Thoracic aorta (tissue), 2 donors: Measurements from ENCODE around the gene C17orf67. TPM values are rescaled to one million over a fixed set of nuclear protein-coding genes. Genes with fewer than 3 reads are reported as not detected.

Source experiments
- ATAC-seq: fragments of 150-250 bp; one replicate; pipeline ENCODE4 v1.8.0; 2017; ENCODE audit warnings: low read depth; ENCODE audit not compliant: insufficient number of reproducible peaks, low FRiP score
- DNase-seq: peaks from one replicate; pipeline ENCODE4 v3.0.0-alpha.2; 2020; ENCODE audit warnings: low spot score
- H3K27ac ChIP-seq, 2 donors: fragments of 200-600 bp; sonication (generic); 1 replicate in 1 of 2; 2 replicates in 1 of 2; pipeline ENCODE4 v1.5.1; 2016; ENCODE audit warnings: mild to moderate bottlenecking in 2 of 2, moderate library complexity in 2 of 2
- H3K27me3 ChIP-seq: fragments of 200-600 bp; sonication (generic); replicated peaks from 2 replicates; pipeline ENCODE4 v1.6.0; 2016; ENCODE audit warnings: mild to moderate bottlenecking; ENCODE audit not compliant: insufficient read depth
- H3K36me3 ChIP-seq: fragments of 200-600 bp; sonication (generic); one replicate; pipeline ENCODE4 v1.5.1; 2016
- H3K4me1 ChIP-seq, 2 donors: fragments of 200-600 bp; sonication (generic); 1 replicate in 1 of 2; 2 replicates in 1 of 2; pipeline versions ENCODE4 v1.5.1 to v1.6.0; 2016; ENCODE audit warnings: low read depth in 2 of 2, mild to moderate bottlenecking in 1 of 2; ENCODE audit not compliant: control insufficient read depth in 1 of 2
- H3K4me3 ChIP-seq: fragments of 200-600 bp; sonication (generic); 2 replicates; pipeline ENCODE4 v1.5.1; 2016; ENCODE audit warnings: mild to moderate bottlenecking
- H3K9me3 ChIP-seq: fragments of 200-600 bp; sonication (generic); 2 replicates; pipeline ENCODE4 v1.5.1; 2016
- total RNA-seq, 2 donors: library from RNA; depleted of rRNA; stranded (reverse); fragments of >200 nt; gene quantifications; one replicate each; pipeline versions ENCODE4 v1.1.0 to v1.2.3, GENCODE V29; 2016
- TF ChIP-seq, protein P1 (sequence below): fragments of 200-600 bp; sonication (generic); IDR thresholded peaks from one replicate; pipeline ENCODE4 v1.5.1; 2019; ENCODE audit warnings: antibody characterized with exemption

C17orf67 gene
- total RNA-seq, 2 donors from 2014 or later, result 1.3 to 2.4 TPM

- H3K27me3 ChIP-seq, result no peaks in the 10 kb centered on the region
- no peaks in the 10 kb centered on the region for H3K9me3 ChIP-seq
- no peaks in the 10 kb centered on the region for H3K36me3 ChIP-seq
- no peaks in the 10 kb centered on the region for H3K4me1 ChIP-seq
- DNase-seq (no peak), ATAC-seq (no peak)
- TF ChIP-seq, protein P1, sequence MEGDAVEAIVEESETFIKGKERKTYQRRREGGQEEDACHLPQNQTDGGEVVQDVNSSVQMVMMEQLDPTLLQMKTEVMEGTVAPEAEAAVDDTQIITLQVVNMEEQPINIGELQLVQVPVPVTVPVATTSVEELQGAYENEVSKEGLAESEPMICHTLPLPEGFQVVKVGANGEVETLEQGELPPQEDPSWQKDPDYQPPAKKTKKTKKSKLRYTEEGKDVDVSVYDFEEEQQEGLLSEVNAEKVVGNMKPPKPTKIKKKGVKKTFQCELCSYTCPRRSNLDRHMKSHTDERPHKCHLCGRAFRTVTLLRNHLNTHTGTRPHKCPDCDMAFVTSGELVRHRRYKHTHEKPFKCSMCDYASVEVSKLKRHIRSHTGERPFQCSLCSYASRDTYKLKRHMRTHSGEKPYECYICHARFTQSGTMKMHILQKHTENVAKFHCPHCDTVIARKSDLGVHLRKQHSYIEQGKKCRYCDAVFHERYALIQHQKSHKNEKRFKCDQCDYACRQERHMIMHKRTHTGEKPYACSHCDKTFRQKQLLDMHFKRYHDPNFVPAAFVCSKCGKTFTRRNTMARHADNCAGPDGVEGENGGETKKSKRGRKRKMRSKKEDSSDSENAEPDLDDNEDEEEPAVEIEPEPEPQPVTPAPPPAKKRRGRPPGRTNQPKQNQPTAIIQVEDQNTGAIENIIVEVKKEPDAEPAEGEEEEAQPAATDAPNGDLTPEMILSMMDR, result no peak
- no peak overlapping the region for H3K27ac ChIP-seq
- H3K4me3 ChIP-seq, result no peak overlapping the region
Measured at GRCh38 chr17:56754523-56755208, 79.1 kb downstream of the C17orf67 start.

- ATAC-seq (no peak), DNase-seq (no peak)
- TF ChIP-seq, protein P1, result no peak
- H3K27me3 ChIP-seq, result no peaks in the 10 kb centered on the region
- no peak overlapping the region for H3K4me3 ChIP-seq
- H3K36me3 ChIP-seq, result no peaks in the 10 kb centered on the region
- no peaks in the 10 kb centered on the region for H3K9me3 ChIP-seq
- H3K4me1 ChIP-seq, result no peaks in the 10 kb centered on the region
- no peak overlapping the region for H3K27ac ChIP-seq
Measured at GRCh38 chr17:56752263-56752836, 81.4 kb downstream of the C17orf67 start.

GRCh38 chr17:56751145-56751738, 82.5 kb downstream of the C17orf67 start:
- ATAC-seq (no peak), DNase-seq (no peak)
- H3K27me3 ChIP-seq, result no peaks in the 10 kb centered on the region
- TF ChIP-seq, protein P1, result no peak
- no peaks in the 10 kb centered on the region for H3K36me3 ChIP-seq
- no peaks in the 10 kb centered on the region for H3K4me1 ChIP-seq
- H3K27ac ChIP-seq, result no peak overlapping the region
- no peak overlapping the region for H3K4me3 ChIP-seq
- H3K9me3 ChIP-seq, result no peaks in the 10 kb centered on the region

DNA sequence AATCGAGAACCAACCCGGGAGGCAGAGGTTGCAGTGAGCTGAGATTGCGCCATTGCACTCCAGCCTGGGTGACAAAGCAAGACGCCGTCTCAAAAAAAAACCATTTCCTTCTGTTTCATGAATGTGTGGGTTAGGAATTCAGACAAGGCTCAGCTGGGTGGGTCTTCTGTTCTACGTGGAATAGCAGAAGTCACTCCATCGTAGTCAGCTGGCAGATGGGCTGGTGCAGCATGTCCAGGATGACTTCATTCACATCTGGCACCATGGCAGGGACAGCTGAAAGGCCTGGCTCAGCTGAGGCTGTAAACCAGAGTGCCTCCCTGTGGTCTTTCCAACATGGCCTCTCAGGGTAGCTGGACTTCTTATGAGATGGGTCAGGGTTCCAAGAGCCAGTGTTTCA, 89.0 kb downstream of the C17orf67 start:
- no peak for DNase-seq
- no peaks in the 10 kb centered on the region for H3K36me3 ChIP-seq
- H3K27ac ChIP-seq, result no peak overlapping the region
- no peak overlapping the region for H3K4me3 ChIP-seq
- H3K27me3 ChIP-seq, result no peaks in the 10 kb centered on the region
- no peaks in the 10 kb centered on the region for H3K4me1 ChIP-seq
- H3K9me3 ChIP-seq, result no peaks in the 10 kb centered on the region
- TF ChIP-seq, protein P1, result no peak
- ATAC-seq, result no peak

GRCh38 chr17:56742601-56743000, 91.1 kb downstream of the C17orf67 start:
- ATAC-seq (no peak), DNase-seq (no peak)
- TF ChIP-seq, protein P1, result no peak
- Histone ChIP-seq H3K9me3 (no peaks in the 10 kb centered on the region), H3K36me3 (no peaks in the 10 kb centered on the region), H3K4me1 (no peaks in the 10 kb centered on the region), H3K27me3 (no peaks in the 10 kb centered on the region), H3K4me3 (no peak overlapping the region), H3K27ac (no peak overlapping the region)

Other genes with a start within 250 kb of the C17orf67 start
- gene NOG, start 240.2 kb downstream of the C17orf67 start, total RNA-seq, result 1 to 10 TPM in 1 of 2 donors, under 1 TPM in 1; 0.81 to 2.3 TPM
- gene DGKE, start 231 bp upstream of the C17orf67 start, total RNA-seq, result 1 to 10 TPM; 8.7 to 9.9 TPM
- 10 to 100 TPM; 32.2 to 40.6 TPM for gene TRIM25, start 80.1 kb upstream of the C17orf67 start, total RNA-seq
- 1 to 10 TPM; 5.0 to 9.9 TPM for gene COIL, start 127.1 kb upstream of the C17orf67 start, total RNA-seq
- 100 to 1,000 TPM in 1 of 2 donors, 10 to 100 TPM in 1; 91.1 to 112 TPM for gene SCPEP1, start 144.2 kb upstream of the C17orf67 start, total RNA-seq